Ishikawa (cell line): Measurements from ENCODE around the gene ANKRD11.
A peak's percentile ranks its signal among the peaks of the same experiment; 100 is the strongest.

Experiments used
- CEBPB ChIP-seq: IDR thresholded peaks from 2 replicates; pipeline ENCODE4 v1.6.1; 2012
- CREB1 ChIP-seq: IDR thresholded peaks from 2 replicates; pipeline ENCODE4 v1.6.1; 2012; ENCODE audit warnings: low read depth
- EGR1 ChIP-seq: IDR thresholded peaks from 2 replicates; pipeline ENCODE4 v1.6.1; 2012
- EP300 ChIP-seq: IDR thresholded peaks from 2 replicates; pipeline ENCODE4 v1.6.1; 2012; ENCODE audit warnings: borderline replicate concordance
- FOXM1 ChIP-seq: IDR thresholded peaks from 2 replicates; pipeline ENCODE4 v1.6.1; 2012; ENCODE audit warnings: low read depth, borderline replicate concordance
- NFIC ChIP-seq: IDR thresholded peaks from 2 replicates; pipeline ENCODE4 v1.6.1; 2012
- RAD21 ChIP-seq: IDR thresholded peaks from 2 replicates; pipeline ENCODE4 v1.6.1; 2012; ENCODE audit warnings: low read depth
- TAF1 ChIP-seq: IDR thresholded peaks from 2 replicates; pipeline ENCODE4 v1.6.1; 2012; ENCODE audit warnings: low read depth, mild to moderate bottlenecking
- TCF12 ChIP-seq: IDR thresholded peaks from 2 replicates; pipeline ENCODE4 v1.6.1; 2012; ENCODE audit warnings: low read depth
- TEAD4 ChIP-seq: IDR thresholded peaks from 2 replicates; pipeline ENCODE4 v1.6.1; 2012
- YY1 ChIP-seq: IDR thresholded peaks from 2 replicates; pipeline ENCODE4 v1.6.1; 2012; ENCODE audit warnings: low read depth
- ZBTB7A ChIP-seq: IDR thresholded peaks from 2 replicates; pipeline ENCODE4 v1.6.1; 2012; ENCODE audit warnings: low read depth
- TF ChIP-seq, protein P1 (sequence below): IDR thresholded peaks from 2 replicates; pipeline ENCODE4 v1.6.1; 2012
- TF ChIP-seq, protein P2 (sequence below): IDR thresholded peaks from 2 replicates; pipeline ENCODE4 v1.6.1; 2012; ENCODE audit warnings: low read depth, mild to moderate bottlenecking
- TF ChIP-seq, protein P3 (sequence below): IDR thresholded peaks from 2 replicates; pipeline ENCODE4 v1.6.1; 2012

The ANKRD11 gene

DNA sequence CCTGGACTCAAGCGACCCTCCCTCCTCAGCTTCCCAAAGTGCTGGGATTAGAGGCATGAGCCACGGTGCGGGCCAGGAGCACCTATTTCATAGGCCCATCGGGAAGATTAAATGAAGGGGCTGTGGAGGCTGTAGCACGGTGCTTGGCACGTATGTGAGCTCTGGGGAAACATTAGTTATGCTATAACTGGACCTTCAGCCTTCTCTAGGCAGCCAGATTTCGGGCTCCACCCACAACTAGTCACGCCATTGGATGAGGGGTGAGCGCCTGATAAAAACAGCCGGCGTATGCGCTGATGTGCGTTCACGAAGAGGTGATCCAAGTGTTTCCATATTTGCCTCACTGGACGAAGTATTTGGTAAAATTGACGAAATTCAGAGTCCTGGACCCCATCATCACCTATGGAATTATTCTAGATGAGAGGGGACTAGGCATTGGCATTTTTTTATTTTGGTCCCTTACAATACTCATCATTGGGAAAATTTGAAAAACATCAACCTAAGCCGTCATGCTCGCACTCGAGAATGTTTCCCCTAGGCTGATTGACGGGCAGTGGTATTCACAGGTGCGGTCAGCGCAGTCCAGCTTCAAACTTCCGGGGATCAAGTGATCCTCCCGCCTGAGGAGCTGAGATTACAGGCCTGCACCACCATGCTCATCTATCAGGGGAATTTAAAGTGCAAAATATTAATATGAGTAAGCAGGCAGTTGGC, 1.8 kb upstream of the ANKRD11 start:
- TF ChIP-seq EGR1 (no peak), YY1 (no peak), TEAD4 (no peak), EP300 (no peak), FOXM1 (no peak), TAF1 (no peak), TCF12 (no peak), CREB1 (no peak), RAD21 (no peak), ZBTB7A (no peak), NFIC (no peak), CEBPB (no peak)
- TF ChIP-seq, protein P1, sequence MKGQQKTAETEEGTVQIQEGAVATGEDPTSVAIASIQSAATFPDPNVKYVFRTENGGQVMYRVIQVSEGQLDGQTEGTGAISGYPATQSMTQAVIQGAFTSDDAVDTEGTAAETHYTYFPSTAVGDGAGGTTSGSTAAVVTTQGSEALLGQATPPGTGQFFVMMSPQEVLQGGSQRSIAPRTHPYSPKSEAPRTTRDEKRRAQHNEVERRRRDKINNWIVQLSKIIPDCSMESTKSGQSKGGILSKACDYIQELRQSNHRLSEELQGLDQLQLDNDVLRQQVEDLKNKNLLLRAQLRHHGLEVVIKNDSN, result no peak
- TF ChIP-seq, protein P2, sequence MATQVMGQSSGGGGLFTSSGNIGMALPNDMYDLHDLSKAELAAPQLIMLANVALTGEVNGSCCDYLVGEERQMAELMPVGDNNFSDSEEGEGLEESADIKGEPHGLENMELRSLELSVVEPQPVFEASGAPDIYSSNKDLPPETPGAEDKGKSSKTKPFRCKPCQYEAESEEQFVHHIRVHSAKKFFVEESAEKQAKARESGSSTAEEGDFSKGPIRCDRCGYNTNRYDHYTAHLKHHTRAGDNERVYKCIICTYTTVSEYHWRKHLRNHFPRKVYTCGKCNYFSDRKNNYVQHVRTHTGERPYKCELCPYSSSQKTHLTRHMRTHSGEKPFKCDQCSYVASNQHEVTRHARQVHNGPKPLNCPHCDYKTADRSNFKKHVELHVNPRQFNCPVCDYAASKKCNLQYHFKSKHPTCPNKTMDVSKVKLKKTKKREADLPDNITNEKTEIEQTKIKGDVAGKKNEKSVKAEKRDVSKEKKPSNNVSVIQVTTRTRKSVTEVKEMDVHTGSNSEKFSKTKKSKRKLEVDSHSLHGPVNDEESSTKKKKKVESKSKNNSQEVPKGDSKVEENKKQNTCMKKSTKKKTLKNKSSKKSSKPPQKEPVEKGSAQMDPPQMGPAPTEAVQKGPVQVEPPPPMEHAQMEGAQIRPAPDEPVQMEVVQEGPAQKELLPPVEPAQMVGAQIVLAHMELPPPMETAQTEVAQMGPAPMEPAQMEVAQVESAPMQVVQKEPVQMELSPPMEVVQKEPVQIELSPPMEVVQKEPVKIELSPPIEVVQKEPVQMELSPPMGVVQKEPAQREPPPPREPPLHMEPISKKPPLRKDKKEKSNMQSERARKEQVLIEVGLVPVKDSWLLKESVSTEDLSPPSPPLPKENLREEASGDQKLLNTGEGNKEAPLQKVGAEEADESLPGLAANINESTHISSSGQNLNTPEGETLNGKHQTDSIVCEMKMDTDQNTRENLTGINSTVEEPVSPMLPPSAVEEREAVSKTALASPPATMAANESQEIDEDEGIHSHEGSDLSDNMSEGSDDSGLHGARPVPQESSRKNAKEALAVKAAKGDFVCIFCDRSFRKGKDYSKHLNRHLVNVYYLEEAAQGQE, result no peak
- TF ChIP-seq, protein P3, sequence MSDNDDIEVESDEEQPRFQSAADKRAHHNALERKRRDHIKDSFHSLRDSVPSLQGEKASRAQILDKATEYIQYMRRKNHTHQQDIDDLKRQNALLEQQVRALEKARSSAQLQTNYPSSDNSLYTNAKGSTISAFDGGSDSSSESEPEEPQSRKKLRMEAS, result no peak

DNA sequence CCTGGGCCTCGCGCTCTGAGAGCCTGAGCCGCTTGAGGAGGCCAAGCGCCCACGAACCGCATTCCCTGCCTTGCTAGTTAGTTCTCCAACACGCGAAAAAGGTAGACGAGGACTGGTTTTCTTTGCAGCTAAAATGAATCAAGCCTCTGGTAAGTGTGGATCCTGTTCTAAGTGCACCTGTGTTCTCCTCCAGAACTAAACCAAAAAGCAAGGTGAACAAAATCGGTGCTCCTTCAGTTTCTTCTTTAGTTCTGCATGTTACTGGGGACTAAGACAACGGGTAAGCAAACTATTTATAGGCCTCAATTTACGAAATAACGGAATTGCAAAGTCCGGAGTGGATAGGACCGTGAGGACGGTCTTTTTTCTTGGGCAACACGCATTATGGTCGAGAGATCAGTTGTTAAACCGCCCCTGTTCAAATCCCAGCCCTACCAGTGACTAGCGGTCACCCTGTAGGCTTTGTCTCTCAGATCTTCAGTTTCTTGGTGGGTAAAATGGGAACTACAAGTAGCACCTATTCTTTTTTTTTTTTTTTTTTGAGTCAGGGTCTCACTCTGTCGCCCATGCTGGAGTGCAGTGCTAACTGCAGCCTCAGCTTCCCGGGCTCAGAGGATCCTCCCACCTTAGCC, 993 bp upstream of the ANKRD11 start:
- TF ChIP-seq CEBPB, result no peak

DNA sequence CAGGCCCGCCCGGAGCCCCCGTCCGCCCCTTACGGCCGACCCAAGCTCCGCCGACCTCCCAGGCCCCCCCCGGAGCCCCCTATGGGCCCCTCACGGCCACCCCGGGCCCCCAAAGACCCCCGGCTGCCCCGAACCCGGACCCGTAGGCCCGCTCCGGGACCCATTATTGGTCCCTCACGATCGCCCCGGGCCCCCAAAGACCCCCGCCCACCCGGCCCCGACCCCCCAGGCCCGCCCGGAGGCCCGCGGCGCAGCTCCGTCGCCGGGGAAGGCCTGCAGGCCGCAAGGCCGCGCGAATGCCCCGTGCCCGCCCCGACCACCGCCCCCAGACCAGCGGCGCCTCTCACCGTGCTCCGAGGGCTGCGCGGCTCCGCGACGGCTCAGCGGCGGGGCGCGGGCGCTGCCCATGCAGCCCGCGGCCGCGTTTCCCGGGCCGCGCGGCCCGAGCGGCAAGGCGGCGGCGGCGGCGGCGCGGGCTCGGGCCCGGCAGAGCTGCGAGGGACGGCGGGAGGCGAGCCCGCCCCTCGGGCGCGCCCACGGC, 393 bp downstream of the ANKRD11 start:
- no peak for TF ChIP-seq EGR1
- TF ChIP-seq FOXM1, result no peak
- no peak for TF ChIP-seq YY1
- no peak for TF ChIP-seq RAD21
- TF ChIP-seq EP300, result no peak
- no peak for TF ChIP-seq TEAD4
- TF ChIP-seq CEBPB, result no peak

DNA sequence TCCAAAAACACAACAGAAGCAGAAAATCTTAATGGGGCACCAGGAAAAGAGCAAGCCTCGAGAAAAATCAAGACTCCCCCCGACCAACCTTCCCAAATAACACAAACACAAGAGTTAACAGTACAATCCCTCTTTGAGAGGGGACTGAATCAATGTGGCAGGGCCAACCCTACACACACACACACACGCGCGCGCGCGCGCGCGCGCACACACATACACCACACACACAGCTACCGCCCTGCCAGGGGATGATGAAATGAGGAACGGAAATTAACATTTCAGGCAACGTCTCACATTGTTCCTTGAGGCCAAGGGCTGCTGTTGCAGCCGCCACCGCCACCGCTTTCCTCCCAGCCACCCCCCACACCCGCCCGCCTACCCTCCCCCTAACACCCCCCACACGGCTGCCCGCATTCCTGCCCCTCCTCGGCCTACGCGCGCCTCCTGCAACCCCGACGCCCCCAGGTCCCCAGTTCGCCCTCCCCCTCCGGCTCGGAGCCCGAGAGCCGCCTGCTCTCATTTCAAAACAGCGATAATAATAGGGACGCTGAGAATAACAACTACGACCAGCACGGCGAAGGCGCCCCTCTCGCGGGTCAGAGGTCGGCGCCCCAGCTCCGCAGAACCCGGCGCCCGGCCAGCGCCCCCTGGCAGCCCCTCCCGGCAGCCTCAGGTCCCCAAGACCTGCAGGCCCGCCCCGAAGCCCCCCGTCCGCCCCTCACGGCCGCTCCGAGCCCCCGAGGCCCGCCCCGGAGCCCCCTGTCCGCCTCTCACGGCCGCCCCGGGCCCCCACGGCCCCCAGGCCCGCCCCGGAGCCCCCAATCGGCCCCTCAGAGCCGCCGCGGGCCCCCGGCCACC, 1.1 kb downstream of the ANKRD11 start:
- TF ChIP-seq FOXM1 (no peak), EGR1 (peak; percentile 80), TAF1 (no peak), NFIC (peak; percentile 34; the same call in 1 of the 2 replicates), TCF12 (peak; percentile 27; the same call in 1 of the 2 replicates), YY1 (no peak), TEAD4 (peak; percentile 62; the same call in 1 of the 2 replicates), EP300 (peak; percentile 34; the same call in 1 of the 2 replicates), CREB1 (no peak), ZBTB7A (peak; percentile 90), CEBPB (peak; percentile 84), RAD21 (no peak)
- TF ChIP-seq, protein P2, result no peak
- TF ChIP-seq, protein P1, result no peak
- TF ChIP-seq, protein P3, result peak; percentile 74; the same call in 1 of the 2 replicates

DNA sequence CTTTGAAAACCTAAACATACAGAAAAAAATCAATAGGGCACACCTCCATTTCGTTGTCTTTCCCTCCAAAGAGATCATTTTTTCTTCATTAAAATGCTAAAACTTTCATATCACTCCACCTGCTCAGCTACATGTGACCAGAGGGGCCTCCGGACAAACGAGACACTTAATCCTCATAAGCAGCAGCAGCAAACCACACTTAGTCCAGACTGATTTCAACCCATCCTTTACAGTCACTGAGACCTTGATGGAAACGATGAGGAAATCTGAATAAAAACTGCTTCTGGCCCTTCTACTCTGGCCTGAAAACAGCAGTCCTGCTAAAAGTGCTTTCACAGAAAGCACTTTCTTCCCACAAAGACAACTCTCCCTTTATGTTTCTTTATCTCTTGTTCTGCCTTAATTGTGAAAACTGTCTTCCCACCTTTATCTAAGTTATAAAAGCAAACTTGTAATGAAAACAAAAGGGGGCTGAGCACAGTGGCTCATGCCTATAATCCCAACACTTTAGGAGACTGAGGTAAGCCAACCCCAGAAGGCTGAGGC, 4.6 kb downstream of the ANKRD11 start:
- TF ChIP-seq CREB1 (no peak), EP300 (no peak), EGR1 (no peak), CEBPB (no peak), RAD21 (no peak)
